HepG2 (cell line): ENCODE results near the gene NR3C2. TPM values are rescaled to one million over a fixed set of nuclear protein-coding genes. Genes with fewer than 3 reads are reported as not detected.

Experiments
- ATAC-seq: fragments of 200-7000 bp; cut with Tn5 transposase; 3 replicates; pipeline ENCODE4 v1.9.1; 2020; ENCODE audit warnings: mild to moderate bottlenecking, moderate library complexity
- BruUV-seq: library from RNA; stranded (reverse); fragments of 400-500 nt; replicated peaks from 2 replicates; lab custom pipeline; 2021; lab: Mats Ljungman, UMichigan
- CTCF ChIA-PET: fragments of 300-600 bp; formaldehyde crosslinking; extraction: SDS; loops from one replicate; lab custom pipeline; 2021; ENCODE audit warnings: low total read pairs, inconsistent platforms, low intra/inter-chr PET ratio; lab: Yijun Ruan, JAX
- POLR2A ChIA-PET: fragments of 350-600 bp; sonication (Branson Sonifier 250); formaldehyde crosslinking; loops from one replicate; lab custom pipeline; 2020; ENCODE audit warnings: antibody characterized with exemption, inconsistent platforms; lab: Yijun Ruan, JAX
- DNase-seq: peaks from one replicate; pipeline ENCODE4 v3.0.0-alpha.2; 2015; ENCODE audit warnings: low spot score
- FAIRE-seq: peaks from 3 replicates; lab custom pipeline; 2011; peaks lifted over from hg19 to GRCh38; lab: Jason Lieb, UNC
- H2AFZ ChIP-seq: one replicate; pipeline ENCODE4 v1.6.1; 2011; ENCODE audit warnings: low read length, inconsistent platforms
- H3K27ac ChIP-seq: fragments of 300-600 bp; 3 replicates; pipeline ENCODE4 v1.8.0; 2011; ENCODE audit warnings: mixed run types, mild to moderate bottlenecking, mixed read lengths, low read length, inconsistent platforms; ENCODE audit not compliant: insufficient read depth; ENCODE audit errors: extremely low read length
- H3K27me3 ChIP-seq, 2 experiments: fragments of 200-600 bp in 1 of 2; 2 replicates in 1 of 2; 3 replicates in 1 of 2; pipeline versions ENCODE4 v1.6.0 to v1.8.0; 2011; ENCODE audit warnings: low read length in 2 of 2, mild to moderate bottlenecking in 2 of 2, moderate library complexity in 2 of 2, inconsistent platforms in 1 of 2; ENCODE audit not compliant: insufficient read depth in 2 of 2, control insufficient read depth in 1 of 2
- H3K36me3 ChIP-seq, 2 experiments: fragments of 200-600 bp in 1 of 2; replicated peaks in 1 of 2; 2 replicates in 1 of 2; 3 replicates in 1 of 2; pipeline versions ENCODE4 v1.5.1 to v1.8.0; 2011; ENCODE audit warnings: low read length in 2 of 2, inconsistent platforms in 1 of 2; ENCODE audit not compliant: insufficient read depth in 2 of 2, control insufficient read depth in 1 of 2
- H3K4me1 ChIP-seq: 2 replicates; pipeline ENCODE4 v1.5.1; 2012; ENCODE audit warnings: low read length, inconsistent platforms; ENCODE audit not compliant: insufficient read depth
- H3K4me2 ChIP-seq: 2 replicates; pipeline ENCODE4 v1.6.0; 2011; ENCODE audit warnings: low read depth, low read length, inconsistent platforms
- H3K4me3 ChIP-seq, 3 experiments: fragments of 200-600 bp in 1 of 3; sonication (generic), shearing (Covaris generic) in 1 of 3; replicated peaks in 1 of 3; 2 replicates each; pipeline ENCODE4 v1.5.1; 2011 to 2016; ENCODE audit warnings: low read length in 3 of 3, inconsistent platforms in 2 of 3, low read depth in 2 of 3, mild to moderate bottlenecking in 2 of 3, control low read depth in 1 of 3, mixed read lengths in 1 of 3; ENCODE audit not compliant: insufficient read depth in 1 of 3
- H3K79me2 ChIP-seq: one replicate; pipeline ENCODE4 v1.6.1; 2011; ENCODE audit warnings: low read length, inconsistent platforms; ENCODE audit not compliant: insufficient read depth
- H3K9ac ChIP-seq: 2 replicates; pipeline ENCODE4 v1.6.0; 2011; ENCODE audit warnings: mild to moderate bottlenecking, low read depth, low read length, inconsistent platforms; ENCODE audit not compliant: insufficient read depth
- H3K9me3 ChIP-seq: 2 replicates; pipeline ENCODE4 v1.5.1; 2012; ENCODE audit warnings: mild to moderate bottlenecking, low read length
- H4K20me1 ChIP-seq: 2 replicates; pipeline ENCODE4 v1.6.0; 2011; ENCODE audit warnings: inconsistent platforms, mild to moderate bottlenecking, low read length, moderate library complexity; ENCODE audit not compliant: insufficient read depth
- GABPA ChIP-seq, 2 experiments: IDR thresholded peaks; 2 replicates each; pipeline ENCODE4 v1.6.1; 2011 to 2016; ENCODE audit warnings: low read depth in 2 of 2, low read length in 1 of 2, missing biosample characterization in 1 of 2, missing genetic modification characterization in 1 of 2
- GATAD1 ChIP-seq: IDR thresholded peaks from 2 replicates; pipeline ENCODE4 v1.6.1; 2016; ENCODE audit warnings: missing genetic modification reagents, missing compliant biosample characterization
- KLF6 ChIP-seq: IDR thresholded peaks from 2 replicates; pipeline ENCODE4 v1.8.0; 2016; ENCODE audit warnings: missing biosample characterization, missing genetic modification reagents
- NBN ChIP-seq: fragments of 450-650 bp; conservative IDR thresholded peaks from 2 replicates; pipeline ENCODE4 v1.6.1; 2017
- WGBS: methylation state at CpG from one replicate; pipeline ENCODE4 v1.1.6; 2017; ENCODE audit warnings: low lambda C conversion rate; 5-methylcytosine and 5-hydroxymethylcytosine counted together
- in situ Hi-C: cut with HindIII; loops from 2 replicates; pipeline ENCODE4 v1.10.0; 2017; ENCODE audit warnings: low pct_unique_long_range_greater_than_20kb; ENCODE audit not compliant: extremely low pct_ligation_motif_present
- intact Hi-C: fragments of 100-400 bp; cut with micrococcal nuclease; formaldehyde crosslinking; loops from one replicate; pipeline ENCODE4 v1.10.0; 2022; ENCODE audit not compliant: unreplicated experiment
- polyA plus RNA-seq, 8 experiments: library from polyadenylated mRNA; depleted of rRNA in 3 of 8; stranded (reverse) in 7 of 8; unstranded in 1 of 8; fragments of >200 nt; fragmentation: Illumina TruSeq in 4 of 8; extraction: Trizol in 4 of 8; gene quantifications; 2 replicates each; pipeline versions ENCODE4 v1.2.1 to v1.2.3, GENCODE V29; 2011 to 2016; ENCODE audit warnings: low read depth in 4 of 8, missing spikeins in 1 of 8, mixed read lengths in 1 of 8; ENCODE audit not compliant: insufficient read depth in 1 of 8
- total RNA-seq, 5 experiments: library from RNA; depleted of rRNA; stranded (reverse); fragments of >200 nt; fragmentation: Illumina TruSeq; extraction: Trizol; gene quantifications; 2 replicates each; pipeline ENCODE4 v1.2.3, GENCODE V29; 2016; ENCODE audit warnings: low read depth in 1 of 5
- TF ChIP-seq, protein P1 (sequence below): sonication (generic); formaldehyde crosslinking; IDR thresholded peaks from 2 replicates; pipeline ENCODE4 v1.4.0; 2020; ENCODE audit warnings: missing genetic modification reagents
- TF ChIP-seq, protein P2 (sequence below): sonication (generic); formaldehyde crosslinking; IDR thresholded peaks from 2 replicates; pipeline ENCODE4 v1.4.0; 2020; ENCODE audit warnings: mild to moderate bottlenecking, missing genetic modification reagents
- TF ChIP-seq, protein P3 (sequence below): IDR thresholded peaks from 2 replicates; pipeline ENCODE4 v1.6.1; 2012; ENCODE audit warnings: low read length, improper control_type of control experiment

The NR3C2 gene
- total and polyA plus RNA-seq, 2 of the 13 experiments (the other 11 are each of a cell fraction or from before 2014, with no cell fraction given): 0.26 to 0.46 TPM

DNA sequence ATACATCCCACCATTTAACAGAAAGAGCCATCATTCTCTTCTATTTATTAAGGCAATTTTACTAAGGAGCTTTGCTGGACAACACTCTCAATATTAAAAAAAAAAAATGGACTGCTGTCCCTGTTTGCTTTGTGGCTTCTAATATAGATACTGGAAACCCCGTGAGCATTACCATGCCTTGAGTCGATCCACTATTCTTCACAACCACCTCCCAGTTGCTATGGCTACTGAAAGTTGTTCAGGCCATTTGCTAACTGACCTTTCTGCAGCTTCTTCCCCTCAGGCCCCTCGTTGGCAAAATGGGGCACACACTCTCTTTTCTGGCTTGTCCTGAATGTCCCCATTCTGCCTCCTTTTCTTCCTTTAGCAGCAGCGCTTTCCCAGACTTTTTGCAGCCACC is 340.4 kb downstream of the NR3C2 start:
- H3K27me3 ChIP-seq: no peaks in the 10 kb centered on the region
- H3K36me3 ChIP-seq: no peaks in the 10 kb centered on the region
- no peak overlapping the region for H3K4me2 ChIP-seq
- no peak overlapping the region for H2AFZ ChIP-seq
- no peaks in the 10 kb centered on the region for H3K79me2 ChIP-seq
- H3K4me3 ChIP-seq: no peak overlapping the region
- TF ChIP-seq GATAD1 (CRISPR knock-in tag): no peak
- no peak for TF ChIP-seq KLF6 (CRISPR knock-in tag)
- no peak for TF ChIP-seq NBN
- TF ChIP-seq GABPA (IDR thresholded peaks at IDR 0.05; ENCODE audit: low read depth, low read length): no peak
- TF ChIP-seq GABPA (CRISPR knock-in tag; IDR thresholded peaks at IDR 0.05; ENCODE audit: low read depth): no peak
- TF ChIP-seq, protein P1, sequence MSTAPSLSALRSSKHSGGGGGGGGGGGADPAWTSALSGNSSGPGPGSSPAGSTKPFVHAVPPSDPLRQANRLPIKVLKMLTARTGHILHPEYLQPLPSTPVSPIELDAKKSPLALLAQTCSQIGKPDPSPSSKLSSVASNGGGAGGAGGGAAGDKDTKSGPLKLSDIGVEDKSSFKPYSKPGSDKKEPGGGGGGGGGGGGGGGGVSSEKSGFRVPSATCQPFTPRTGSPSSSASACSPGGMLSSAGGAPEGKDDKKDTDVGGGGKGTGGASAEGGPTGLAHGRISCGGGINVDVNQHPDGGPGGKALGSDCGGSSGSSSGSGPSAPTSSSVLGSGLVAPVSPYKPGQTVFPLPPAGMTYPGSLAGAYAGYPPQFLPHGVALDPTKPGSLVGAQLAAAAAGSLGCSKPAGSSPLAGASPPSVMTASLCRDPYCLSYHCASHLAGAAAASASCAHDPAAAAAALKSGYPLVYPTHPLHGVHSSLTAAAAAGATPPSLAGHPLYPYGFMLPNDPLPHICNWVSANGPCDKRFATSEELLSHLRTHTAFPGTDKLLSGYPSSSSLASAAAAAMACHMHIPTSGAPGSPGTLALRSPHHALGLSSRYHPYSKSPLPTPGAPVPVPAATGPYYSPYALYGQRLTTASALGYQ (CRISPR knock-in tag): no peak
- TF ChIP-seq, protein P2, sequence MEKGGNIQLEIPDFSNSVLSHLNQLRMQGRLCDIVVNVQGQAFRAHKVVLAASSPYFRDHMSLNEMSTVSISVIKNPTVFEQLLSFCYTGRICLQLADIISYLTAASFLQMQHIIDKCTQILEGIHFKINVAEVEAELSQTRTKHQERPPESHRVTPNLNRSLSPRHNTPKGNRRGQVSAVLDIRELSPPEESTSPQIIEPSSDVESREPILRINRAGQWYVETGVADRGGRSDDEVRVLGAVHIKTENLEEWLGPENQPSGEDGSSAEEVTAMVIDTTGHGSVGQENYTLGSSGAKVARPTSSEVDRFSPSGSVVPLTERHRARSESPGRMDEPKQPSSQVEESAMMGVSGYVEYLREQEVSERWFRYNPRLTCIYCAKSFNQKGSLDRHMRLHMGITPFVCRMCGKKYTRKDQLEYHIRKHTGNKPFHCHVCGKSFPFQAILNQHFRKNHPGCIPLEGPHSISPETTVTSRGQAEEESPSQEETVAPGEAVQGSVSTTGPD (CRISPR knock-in tag): no peak
- TF ChIP-seq, protein P3, sequence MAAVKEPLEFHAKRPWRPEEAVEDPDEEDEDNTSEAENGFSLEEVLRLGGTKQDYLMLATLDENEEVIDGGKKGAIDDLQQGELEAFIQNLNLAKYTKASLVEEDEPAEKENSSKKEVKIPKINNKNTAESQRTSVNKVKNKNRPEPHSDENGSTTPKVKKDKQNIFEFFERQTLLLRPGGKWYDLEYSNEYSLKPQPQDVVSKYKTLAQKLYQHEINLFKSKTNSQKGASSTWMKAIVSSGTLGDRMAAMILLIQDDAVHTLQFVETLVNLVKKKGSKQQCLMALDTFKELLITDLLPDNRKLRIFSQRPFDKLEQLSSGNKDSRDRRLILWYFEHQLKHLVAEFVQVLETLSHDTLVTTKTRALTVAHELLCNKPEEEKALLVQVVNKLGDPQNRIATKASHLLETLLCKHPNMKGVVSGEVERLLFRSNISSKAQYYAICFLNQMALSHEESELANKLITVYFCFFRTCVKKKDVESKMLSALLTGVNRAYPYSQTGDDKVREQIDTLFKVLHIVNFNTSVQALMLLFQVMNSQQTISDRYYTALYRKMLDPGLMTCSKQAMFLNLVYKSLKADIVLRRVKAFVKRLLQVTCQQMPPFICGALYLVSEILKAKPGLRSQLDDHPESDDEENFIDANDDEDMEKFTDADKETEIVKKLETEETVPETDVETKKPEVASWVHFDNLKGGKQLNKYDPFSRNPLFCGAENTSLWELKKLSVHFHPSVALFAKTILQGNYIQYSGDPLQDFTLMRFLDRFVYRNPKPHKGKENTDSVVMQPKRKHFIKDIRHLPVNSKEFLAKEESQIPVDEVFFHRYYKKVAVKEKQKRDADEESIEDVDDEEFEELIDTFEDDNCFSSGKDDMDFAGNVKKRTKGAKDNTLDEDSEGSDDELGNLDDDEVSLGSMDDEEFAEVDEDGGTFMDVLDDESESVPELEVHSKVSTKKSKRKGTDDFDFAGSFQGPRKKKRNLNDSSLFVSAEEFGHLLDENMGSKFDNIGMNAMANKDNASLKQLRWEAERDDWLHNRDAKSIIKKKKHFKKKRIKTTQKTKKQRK: no peak
- H4K20me1 ChIP-seq: no peaks in the 10 kb centered on the region
- CTCF ChIA-PET: no interaction called here
- WGBS: 37% methylated on average over 4 of the region's 4 CpGs
- no peak for FAIRE-seq
- no peak for ATAC-seq
- POLR2A ChIA-PET: no interaction called here
- no peak overlapping the region for H3K27ac ChIP-seq
- no peaks in the 10 kb centered on the region for H3K4me1 ChIP-seq
- H3K9ac ChIP-seq: no peak overlapping the region
- H3K9me3 ChIP-seq: no peaks in the 10 kb centered on the region
- intact Hi-C loops (no loop called here), in situ Hi-C loops (no loop called here)
- no TSS peak for BruUV-seq
- DNase-seq: no peak
